WTC11 (cell line): ENCODE measurements around the gene RPL39L.

Experiments used
- CREB1 ChIP-seq: sonication (generic); formaldehyde crosslinking; IDR thresholded peaks from 2 replicates; pipeline ENCODE4 v1.8.0; 2023; ENCODE audit warnings: mild to moderate bottlenecking, missing genetic modification reagents
- IRF2 ChIP-seq: sonication (generic); formaldehyde crosslinking; IDR thresholded peaks from 2 replicates; pipeline ENCODE4 v1.8.0; 2022; ENCODE audit warnings: low read depth, missing genetic modification reagents, borderline replicate concordance
- MXD4 ChIP-seq: fragments of 250-450 bp; sonication (Bioruptor Pico); IDR thresholded peaks from 2 replicates; pipeline ENCODE4 v1.8.0; 2021; ENCODE audit warnings: mild to moderate bottlenecking, moderate library complexity, borderline replicate concordance
- MYBL2 ChIP-seq: sonication (generic); formaldehyde crosslinking; IDR thresholded peaks from 2 replicates; pipeline ENCODE4 v1.8.1; 2023; ENCODE audit warnings: mild to moderate bottlenecking, moderate library complexity, missing genetic modification reagents
- ZNF138 ChIP-seq: sonication (generic); formaldehyde crosslinking; conservative IDR thresholded peaks from 2 replicates; pipeline ENCODE4 v1.8.1; 2022; ENCODE audit warnings: mild to moderate bottlenecking, moderate library complexity, missing genetic modification reagents
- TF ChIP-seq, protein P1 (sequence below): sonication (generic); formaldehyde crosslinking; conservative IDR thresholded peaks from 2 replicates; pipeline ENCODE4 v1.8.1; 2023; ENCODE audit warnings: mild to moderate bottlenecking, low read depth, missing genetic modification reagents, moderate library complexity
- TF ChIP-seq, protein P2 (sequence below): fragments of 200-600 bp; IDR thresholded peaks from 2 replicates; pipeline ENCODE4 v1.8.0; 2022; ENCODE audit warnings: antibody characterized with exemption
- TF ChIP-seq, protein P3 (sequence below): sonication (generic); formaldehyde crosslinking; IDR thresholded peaks from 2 replicates; pipeline ENCODE4 v1.8.0; 2023; ENCODE audit warnings: mild to moderate bottlenecking, missing genetic modification reagents

DNA sequence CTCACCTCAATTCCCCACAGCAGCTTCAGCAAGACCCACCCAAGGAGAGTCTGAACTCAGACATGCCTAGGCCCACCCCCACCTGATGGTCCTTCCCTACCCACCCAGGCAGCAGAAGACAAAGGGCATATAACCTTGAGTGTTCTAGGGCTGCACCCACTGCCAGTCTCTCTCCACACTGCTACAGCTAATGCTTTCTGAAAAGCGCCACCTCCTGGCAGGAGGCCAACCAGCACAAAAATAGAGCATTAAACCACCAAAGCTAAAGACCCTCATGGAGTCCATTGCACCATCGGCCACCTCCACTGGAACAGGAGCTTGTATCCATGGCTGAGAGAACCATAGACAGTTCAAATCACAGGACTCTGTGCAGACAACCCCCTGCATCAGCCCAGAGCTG, 11.3 kb upstream of the RPL39L start:
- TF ChIP-seq, protein P1, sequence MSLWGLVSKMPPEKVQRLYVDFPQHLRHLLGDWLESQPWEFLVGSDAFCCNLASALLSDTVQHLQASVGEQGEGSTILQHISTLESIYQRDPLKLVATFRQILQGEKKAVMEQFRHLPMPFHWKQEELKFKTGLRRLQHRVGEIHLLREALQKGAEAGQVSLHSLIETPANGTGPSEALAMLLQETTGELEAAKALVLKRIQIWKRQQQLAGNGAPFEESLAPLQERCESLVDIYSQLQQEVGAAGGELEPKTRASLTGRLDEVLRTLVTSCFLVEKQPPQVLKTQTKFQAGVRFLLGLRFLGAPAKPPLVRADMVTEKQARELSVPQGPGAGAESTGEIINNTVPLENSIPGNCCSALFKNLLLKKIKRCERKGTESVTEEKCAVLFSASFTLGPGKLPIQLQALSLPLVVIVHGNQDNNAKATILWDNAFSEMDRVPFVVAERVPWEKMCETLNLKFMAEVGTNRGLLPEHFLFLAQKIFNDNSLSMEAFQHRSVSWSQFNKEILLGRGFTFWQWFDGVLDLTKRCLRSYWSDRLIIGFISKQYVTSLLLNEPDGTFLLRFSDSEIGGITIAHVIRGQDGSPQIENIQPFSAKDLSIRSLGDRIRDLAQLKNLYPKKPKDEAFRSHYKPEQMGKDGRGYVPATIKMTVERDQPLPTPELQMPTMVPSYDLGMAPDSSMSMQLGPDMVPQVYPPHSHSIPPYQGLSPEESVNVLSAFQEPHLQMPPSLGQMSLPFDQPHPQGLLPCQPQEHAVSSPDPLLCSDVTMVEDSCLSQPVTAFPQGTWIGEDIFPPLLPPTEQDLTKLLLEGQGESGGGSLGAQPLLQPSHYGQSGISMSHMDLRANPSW (CRISPR knock-in tag), result no peak
- TF ChIP-seq MXD4 (CRISPR knock-in tag) (no peak), ZNF138 (no peak), IRF2 (no peak), CREB1 (no peak), MYBL2 (CRISPR knock-in tag) (no peak)
- TF ChIP-seq, protein P2, sequence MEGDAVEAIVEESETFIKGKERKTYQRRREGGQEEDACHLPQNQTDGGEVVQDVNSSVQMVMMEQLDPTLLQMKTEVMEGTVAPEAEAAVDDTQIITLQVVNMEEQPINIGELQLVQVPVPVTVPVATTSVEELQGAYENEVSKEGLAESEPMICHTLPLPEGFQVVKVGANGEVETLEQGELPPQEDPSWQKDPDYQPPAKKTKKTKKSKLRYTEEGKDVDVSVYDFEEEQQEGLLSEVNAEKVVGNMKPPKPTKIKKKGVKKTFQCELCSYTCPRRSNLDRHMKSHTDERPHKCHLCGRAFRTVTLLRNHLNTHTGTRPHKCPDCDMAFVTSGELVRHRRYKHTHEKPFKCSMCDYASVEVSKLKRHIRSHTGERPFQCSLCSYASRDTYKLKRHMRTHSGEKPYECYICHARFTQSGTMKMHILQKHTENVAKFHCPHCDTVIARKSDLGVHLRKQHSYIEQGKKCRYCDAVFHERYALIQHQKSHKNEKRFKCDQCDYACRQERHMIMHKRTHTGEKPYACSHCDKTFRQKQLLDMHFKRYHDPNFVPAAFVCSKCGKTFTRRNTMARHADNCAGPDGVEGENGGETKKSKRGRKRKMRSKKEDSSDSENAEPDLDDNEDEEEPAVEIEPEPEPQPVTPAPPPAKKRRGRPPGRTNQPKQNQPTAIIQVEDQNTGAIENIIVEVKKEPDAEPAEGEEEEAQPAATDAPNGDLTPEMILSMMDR, result no peak; the same call in 1 of the 2 replicates
- TF ChIP-seq, protein P3, sequence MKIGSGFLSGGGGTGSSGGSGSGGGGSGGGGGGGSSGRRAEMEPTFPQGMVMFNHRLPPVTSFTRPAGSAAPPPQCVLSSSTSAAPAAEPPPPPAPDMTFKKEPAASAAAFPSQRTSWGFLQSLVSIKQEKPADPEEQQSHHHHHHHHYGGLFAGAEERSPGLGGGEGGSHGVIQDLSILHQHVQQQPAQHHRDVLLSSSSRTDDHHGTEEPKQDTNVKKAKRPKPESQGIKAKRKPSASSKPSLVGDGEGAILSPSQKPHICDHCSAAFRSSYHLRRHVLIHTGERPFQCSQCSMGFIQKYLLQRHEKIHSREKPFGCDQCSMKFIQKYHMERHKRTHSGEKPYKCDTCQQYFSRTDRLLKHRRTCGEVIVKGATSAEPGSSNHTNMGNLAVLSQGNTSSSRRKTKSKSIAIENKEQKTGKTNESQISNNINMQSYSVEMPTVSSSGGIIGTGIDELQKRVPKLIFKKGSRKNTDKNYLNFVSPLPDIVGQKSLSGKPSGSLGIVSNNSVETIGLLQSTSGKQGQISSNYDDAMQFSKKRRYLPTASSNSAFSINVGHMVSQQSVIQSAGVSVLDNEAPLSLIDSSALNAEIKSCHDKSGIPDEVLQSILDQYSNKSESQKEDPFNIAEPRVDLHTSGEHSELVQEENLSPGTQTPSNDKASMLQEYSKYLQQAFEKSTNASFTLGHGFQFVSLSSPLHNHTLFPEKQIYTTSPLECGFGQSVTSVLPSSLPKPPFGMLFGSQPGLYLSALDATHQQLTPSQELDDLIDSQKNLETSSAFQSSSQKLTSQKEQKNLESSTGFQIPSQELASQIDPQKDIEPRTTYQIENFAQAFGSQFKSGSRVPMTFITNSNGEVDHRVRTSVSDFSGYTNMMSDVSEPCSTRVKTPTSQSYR (CRISPR knock-in tag), result no peak
